Astrocyte (in vitro differentiated cells and primary cell): Measurements from ENCODE around the gene CREM. TPM values are rescaled to one million over a fixed set of nuclear protein-coding genes. Genes with fewer than 3 reads are reported as not detected.
A peak's percentile ranks its signal among the peaks of the same experiment; 100 is the strongest.

Source experiments
- DNase-seq: peaks from one replicate; pipeline ENCODE4 v3.0.0-alpha.2; 2010; ENCODE audit warnings: low read depth
- FAIRE-seq: peaks from 2 replicates; lab custom pipeline; 2011; peaks lifted over from hg19 to GRCh38; lab: Jason Lieb, UNC
- H2AFZ ChIP-seq: 2 replicates; pipeline ENCODE4 v1.6.0; 2012; ENCODE audit warnings: low read depth, low read length, inconsistent platforms
- H3K27ac ChIP-seq: 2 replicates; pipeline ENCODE4 v1.5.1; 2011; ENCODE audit warnings: low read depth, low read length, inconsistent platforms
- H3K27me3 ChIP-seq: 2 replicates; pipeline ENCODE4 v1.6.0; 2011; ENCODE audit warnings: low read length, inconsistent platforms; ENCODE audit not compliant: insufficient read depth
- H3K36me3 ChIP-seq: 2 replicates; pipeline ENCODE4 v1.5.1; 2011; ENCODE audit warnings: low read length, inconsistent platforms; ENCODE audit not compliant: insufficient read depth
- H3K4me1 ChIP-seq: 2 replicates; pipeline ENCODE4 v1.5.1; 2011; ENCODE audit warnings: low read length, inconsistent platforms; ENCODE audit not compliant: insufficient read depth
- H3K4me2 ChIP-seq: 2 replicates; pipeline ENCODE4 v1.6.0; 2012; ENCODE audit warnings: low read length, inconsistent platforms
- H3K4me3 ChIP-seq: 2 replicates; pipeline ENCODE4 v1.5.1; 2011; ENCODE audit warnings: low read depth, mild to moderate bottlenecking, low read length, inconsistent platforms; ENCODE audit not compliant: insufficient read depth
- H3K79me2 ChIP-seq: 2 replicates; pipeline ENCODE4 v1.6.0; 2012; ENCODE audit warnings: mild to moderate bottlenecking, low read length, inconsistent platforms; ENCODE audit not compliant: insufficient read depth
- H3K9ac ChIP-seq: 2 replicates; pipeline ENCODE4 v1.6.0; 2012; ENCODE audit warnings: mild to moderate bottlenecking, low read length, inconsistent platforms
- H3K9me3 ChIP-seq: 2 replicates; pipeline ENCODE4 v1.5.1; 2012; ENCODE audit warnings: low read depth, mild to moderate bottlenecking, low read length, inconsistent platforms; ENCODE audit not compliant: insufficient read depth
- H4K20me1 ChIP-seq: 2 replicates; pipeline ENCODE4 v1.6.0; 2012; ENCODE audit warnings: low read length, inconsistent platforms; ENCODE audit not compliant: insufficient read depth
- H3K27ac Mint-ChIP-seq: one replicate; pipeline ENCODE4 v1.8.0; 2021; ENCODE audit warnings: mild to moderate bottlenecking, mixed read lengths; ENCODE audit not compliant: unreplicated experiment
- H3K27me3 Mint-ChIP-seq: one replicate; pipeline ENCODE4 v1.8.0; 2021; ENCODE audit warnings: low read depth, mixed read lengths; ENCODE audit not compliant: unreplicated experiment
- H3K36me3 Mint-ChIP-seq: one replicate; pipeline ENCODE4 v1.8.0; 2021; ENCODE audit warnings: low read depth, mixed read lengths; ENCODE audit not compliant: unreplicated experiment
- H3K4me1 Mint-ChIP-seq: one replicate; pipeline ENCODE4 v1.8.0; 2021; ENCODE audit warnings: low read depth, mixed read lengths; ENCODE audit not compliant: unreplicated experiment
- H3K4me3 Mint-ChIP-seq: one replicate; pipeline ENCODE4 v1.8.0; 2021; ENCODE audit warnings: mild to moderate bottlenecking, moderate library complexity, mixed read lengths; ENCODE audit not compliant: unreplicated experiment
- H3K9me3 Mint-ChIP-seq: one replicate; pipeline ENCODE4 v1.8.0; 2021; ENCODE audit warnings: mild to moderate bottlenecking, mixed read lengths; ENCODE audit not compliant: unreplicated experiment
- CTCF ChIP-seq: IDR thresholded peaks from 2 replicates; pipeline ENCODE4 v1.5.1; 2011; ENCODE audit warnings: low read depth, mild to moderate bottlenecking, inconsistent platforms, low read length, moderate library complexity; ENCODE audit not compliant: insufficient read depth
- EZH2 ChIP-seq: IDR thresholded peaks from 2 replicates; pipeline ENCODE4 v1.6.1; 2012; ENCODE audit warnings: mild to moderate bottlenecking, low read length, inconsistent platforms; ENCODE audit not compliant: insufficient read depth
- total RNA-seq: library from RNA; stranded (reverse); gene quantifications from 2 replicates; pipeline ENCODE4 v1.2.1, GENCODE V29; 2021

CREM gene
- total RNA-seq, 1 donor from 2014 or later: 38.3 TPM

- Histone ChIP-seq H3K9ac (peak overlapping the region; percentile 100), H3K9me3 (no peaks in the 10 kb centered on the region), H2AFZ (peak overlapping the region; percentile 67), H3K36me3 (no peaks in the 10 kb centered on the region), H4K20me1 (peaks cover 4% of the 10 kb centered on the region), H3K79me2 (peaks cover 32% of the 10 kb centered on the region), H3K4me1 (peaks cover 8% of the 10 kb centered on the region), H3K27ac (peak overlapping the region; percentile 99), H3K27me3 (no peaks in the 10 kb centered on the region), H3K4me2 (peak overlapping the region; percentile 80), H3K4me3 (peak overlapping the region; percentile 95)
- Mint-ChIP-seq H3K27me3 (no peaks in the 10 kb centered on the region), H3K9me3 (no peaks in the 10 kb centered on the region), H3K27ac (peak overlapping the region; percentile 75), H3K4me1 (peaks cover 6% of the 10 kb centered on the region), H3K36me3 (no peaks in the 10 kb centered on the region), H3K4me3 (peak overlapping the region; percentile 84)
- TF ChIP-seq CTCF: no peak
- no peak for TF ChIP-seq EZH2
- DNase-seq (peak; percentile 51), FAIRE-seq (no peak)
Measured at GRCh38 chr10:35127289-35127891, 744 bp downstream of the CREM start.

- Mint-ChIP-seq H3K27me3 (no peaks in the 10 kb centered on the region), H3K9me3 (no peaks in the 10 kb centered on the region), H3K36me3 (no peaks in the 10 kb centered on the region), H3K4me3 (peak overlapping the region; percentile 84), H3K4me1 (peaks cover 6% of the 10 kb centered on the region), H3K27ac (peak overlapping the region; percentile 42)
- Histone ChIP-seq H2AFZ (no peak overlapping the region), H3K79me2 (peaks cover 42% of the 10 kb centered on the region), H3K9ac (no peak overlapping the region), H4K20me1 (peaks cover 4% of the 10 kb centered on the region), H3K36me3 (no peaks in the 10 kb centered on the region), H3K4me3 (no peak overlapping the region), H3K9me3 (no peaks in the 10 kb centered on the region), H3K27me3 (no peaks in the 10 kb centered on the region), H3K4me1 (peaks cover 8% of the 10 kb centered on the region), H3K4me2 (peak overlapping the region; percentile 28), H3K27ac (no peak overlapping the region)
- FAIRE-seq: no peak
- no peak for TF ChIP-seq CTCF
- TF ChIP-seq EZH2: no peak
- DNase-seq: no peak
Measured at GRCh38 chr10:35129185-35129674, 2.6 kb downstream of the CREM start.

- H3K4me1 ChIP-seq: peaks cover 8% of the 10 kb centered on the region
- peaks cover 7% of the 10 kb centered on the region for H3K4me1 Mint-ChIP-seq
- no peak for DNase-seq
- no peaks in the 10 kb centered on the region for H3K36me3 ChIP-seq
- FAIRE-seq: no peak
- no peaks in the 10 kb centered on the region for H3K27me3 Mint-ChIP-seq
- no peaks in the 10 kb centered on the region for H3K9me3 Mint-ChIP-seq
- peaks cover 4% of the 10 kb centered on the region for H4K20me1 ChIP-seq
- H3K4me2 ChIP-seq: no peak overlapping the region
- H3K36me3 Mint-ChIP-seq: no peaks in the 10 kb centered on the region
- no peak overlapping the region for H2AFZ ChIP-seq
- peaks cover 42% of the 10 kb centered on the region for H3K79me2 ChIP-seq
- no peak for TF ChIP-seq EZH2
- no peak for TF ChIP-seq CTCF
- H3K27me3 ChIP-seq: no peaks in the 10 kb centered on the region
- H3K4me3 Mint-ChIP-seq: no peak overlapping the region
- no peak overlapping the region for H3K27ac Mint-ChIP-seq
- no peak overlapping the region for H3K27ac ChIP-seq
- no peak overlapping the region for H3K4me3 ChIP-seq
- no peak overlapping the region for H3K9ac ChIP-seq
- H3K9me3 ChIP-seq: no peaks in the 10 kb centered on the region
Measured at GRCh38 chr10:35130663-35131062, 4.0 kb downstream of the CREM start.
